T-cell (primary cell): Measurements from ENCODE around the gene OVCH2. TPM values are rescaled to one million over a fixed set of nuclear protein-coding genes. Genes with fewer than 3 reads are reported as not detected.

Experiments
- ATAC-seq, 4 experiments: fragments of 200-7000 bp in 3 of 4; fragments of 150-1000 bp in 1 of 4; cut with Tn5 transposase; replicated peaks in 1 of 4; 1 replicate in 3 of 4; 2 replicates in 1 of 4; pipeline ENCODE4 v1.10.0; 2021; ENCODE audit warnings: moderate library complexity in 3 of 4, mild to moderate bottlenecking in 2 of 4, moderate number of reproducible peaks in 1 of 4
- CTCF ChIA-PET, 2 donors: fragments of 300-600 bp; sonication (Branson Sonifier 250); formaldehyde crosslinking; loops; one replicate each; lab custom pipeline; 2022; ENCODE audit warnings: antibody characterized with exemption in 2 of 2; lab: Charles Lee
- POLR2A ChIA-PET, 2 donors: fragments of 300-600 bp; sonication (Branson Sonifier 250); formaldehyde crosslinking; loops; one replicate each; lab custom pipeline; 2022; ENCODE audit warnings: antibody characterized with exemption in 2 of 2; lab: Charles Lee
- DNase-seq, 35 experiments: peaks; one replicate each; pipeline versions ENCODE4 v3.0.0 to v3.0.0-alpha.2; 2013 to 2023
- H3K27ac ChIP-seq: one replicate; pipeline ENCODE4 v1.5.1; 2013; ENCODE audit warnings: low read length
- H3K27me3 ChIP-seq, 2 experiments: replicated peaks in 1 of 2; 1 replicate in 1 of 2; 2 replicates in 1 of 2; pipeline versions ENCODE4 v1.6.1 to v1.7.0; 2013; ENCODE audit warnings: low read length in 1 of 2, mixed read lengths in 1 of 2; ENCODE audit not compliant: control insufficient read depth in 2 of 2, insufficient read depth in 2 of 2; ENCODE audit errors: extremely low read depth in 1 of 2
- H3K36me3 ChIP-seq, 2 donors: 1 replicate in 1 of 2; 2 replicates in 1 of 2; pipeline versions ENCODE4 v1.6.1 to v1.7.0; 2013; ENCODE audit warnings: low read length in 1 of 2; ENCODE audit not compliant: control insufficient read depth in 2 of 2, insufficient read depth in 1 of 2; ENCODE audit errors: extremely low read depth in 1 of 2
- H3K4me1 ChIP-seq, 2 experiments: 1 replicate in 1 of 2; 2 replicates in 1 of 2; pipeline versions ENCODE4 v1.6.1 to v1.7.0; 2013; ENCODE audit warnings: low read length in 2 of 2, mixed read lengths in 1 of 2; ENCODE audit not compliant: insufficient read depth in 2 of 2, control insufficient read depth in 1 of 2; ENCODE audit errors: extremely low read depth in 1 of 2
- H3K4me3 ChIP-seq, 2 donors: 1 replicate in 1 of 2; 2 replicates in 1 of 2; pipeline versions ENCODE4 v1.5.1 to v1.7.0; 2013; ENCODE audit warnings: mild to moderate bottlenecking in 2 of 2, low read length in 1 of 2, moderate library complexity in 1 of 2; ENCODE audit not compliant: control insufficient read depth in 1 of 2; ENCODE audit errors: extremely low read depth in 1 of 2
- H3K9me3 ChIP-seq: 2 replicates; pipeline ENCODE4 v1.7.0; 2013
- H3K27ac Mint-ChIP-seq, 2 donors: one replicate each; pipeline ENCODE4 v1.8.0; 2020 to 2021; ENCODE audit warnings: mild to moderate bottlenecking in 2 of 2, mixed read lengths in 2 of 2
- H3K27me3 Mint-ChIP-seq, 2 donors: one replicate each; pipeline ENCODE4 v1.8.0; 2021 to 2022; ENCODE audit warnings: mixed read lengths in 2 of 2
- H3K36me3 Mint-ChIP-seq: one replicate; pipeline ENCODE4 v1.8.0; 2021; ENCODE audit warnings: mixed read lengths
- H3K4me1 Mint-ChIP-seq, 3 donors: one replicate each; pipeline ENCODE4 v1.8.0; 2020 to 2022; ENCODE audit warnings: mixed read lengths in 3 of 3, mild to moderate bottlenecking in 1 of 3
- H3K4me3 Mint-ChIP-seq, 3 donors: one replicate each; pipeline ENCODE4 v1.8.0; 2020 to 2022; ENCODE audit warnings: mild to moderate bottlenecking in 3 of 3, mixed read lengths in 3 of 3, moderate library complexity in 3 of 3
- H3K9me3 Mint-ChIP-seq, 3 donors: one replicate each; pipeline ENCODE4 v1.8.0; 2020 to 2022; ENCODE audit warnings: mixed read lengths in 3 of 3
- WGBS: methylation state at CpG from one replicate; pipeline ENCODE4 v1.1.5; 2013; ENCODE audit warnings: missing lambda C conversion rate; ENCODE audit not compliant: insufficient coverage; 5-methylcytosine and 5-hydroxymethylcytosine counted together
- total RNA-seq, 35 experiments: library from RNA in 6 of 35; stranded (reverse) in 6 of 35; fragments of 120-200 nt in 1 of 35; gene quantifications; one replicate each; pipeline versions ENCODE4 v1.2.1 to v1.2.4 and lab custom pipeline; 2013 to 2026

The OVCH2 gene
- total RNA-seq, 5 donors from 2014 or later (not counting 1 experiment from before 2014, with no cell fraction given), result not detected

DNA sequence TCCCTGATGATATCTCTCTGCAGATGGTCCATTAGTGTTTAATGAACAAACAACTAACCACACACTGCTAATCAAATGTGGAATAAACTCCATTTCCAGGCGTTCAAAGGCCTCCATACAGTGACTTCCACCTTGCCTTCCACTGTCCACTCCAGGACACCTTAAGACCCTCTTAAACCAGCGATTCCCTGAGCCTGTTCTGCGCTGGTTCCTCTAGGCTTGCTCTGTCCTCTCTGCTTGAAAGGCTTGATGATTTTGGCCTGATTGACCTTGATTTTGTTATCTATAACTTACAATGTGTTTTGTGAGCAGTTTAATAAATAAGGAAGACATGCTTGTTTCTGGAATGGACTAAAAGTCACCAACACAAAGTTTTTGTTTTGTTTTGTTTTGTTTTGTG is 12.0 kb downstream of the OVCH2 start:
- ATAC-seq (no peak), DNase-seq (no peak)
- H3K9me3 Mint-ChIP-seq, result no peaks in the 10 kb centered on the region
- Histone ChIP-seq H3K27me3 (peaks cover 7 to 9% of the 10 kb centered on the region in 2 experiments), H3K27ac (no peak overlapping the region), H3K9me3 (no peaks in the 10 kb centered on the region), H3K4me3 (no peak overlapping the region), H3K4me1 (peaks cover 0 to 3% of the 10 kb centered on the region in 2 experiments), H3K36me3 (no peaks in the 10 kb centered on the region)
- no peaks in the 10 kb centered on the region for H3K4me1 Mint-ChIP-seq
- no peak overlapping the region for H3K4me3 Mint-ChIP-seq
- H3K27ac Mint-ChIP-seq, result no peak overlapping the region
- ChIA-PET POLR2A (interaction anchor here in 1 of 2 donors (0.6 kb wide), 1 partner anchor 181 kb away, joined by 4 read pairs; no protein-coding TSS in a partner anchor), CTCF (interaction anchor here (0.5 to 1.6 kb wide), 9 partner anchors 12 to 882 kb away, joined by 3 to 6 read pairs (median 4); no protein-coding TSS in a partner anchor)
- WGBS, result 59% methylated on average over 2 of the region's 3 CpGs
- no peaks in the 10 kb centered on the region for H3K36me3 Mint-ChIP-seq
- H3K27me3 Mint-ChIP-seq, result peaks cover 32 to 42% of the 10 kb centered on the region in 2 donors

DNA sequence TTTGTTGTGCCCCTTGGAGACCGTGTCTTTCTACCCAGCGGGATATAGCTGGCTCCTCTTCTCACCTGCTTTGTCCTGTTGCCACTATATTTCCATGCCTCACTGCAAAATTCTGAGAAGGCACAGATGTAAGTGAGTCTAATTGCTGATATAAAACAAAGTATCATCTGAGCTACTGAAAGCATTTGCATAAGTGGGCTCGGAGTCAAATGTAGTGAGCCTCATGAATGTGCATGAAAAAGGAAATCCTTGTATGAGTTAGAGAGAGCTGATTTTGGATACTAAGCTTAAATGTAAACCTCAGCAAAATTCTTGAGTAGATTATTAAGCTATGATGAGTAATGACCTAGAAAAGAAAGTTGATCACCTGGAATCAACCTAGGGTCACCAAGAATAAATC is 13.9 kb downstream of the OVCH2 start:
- no peaks in the 10 kb centered on the region for H3K9me3 ChIP-seq
- Mint-ChIP-seq H3K36me3 (no peaks in the 10 kb centered on the region), H3K27me3 (peaks cover 32 to 48% of the 10 kb centered on the region in 2 donors), H3K27ac (no peak overlapping the region), H3K9me3 (no peaks in the 10 kb centered on the region), H3K4me1 (no peaks in the 10 kb centered on the region), H3K4me3 (no peak overlapping the region)
- ChIA-PET CTCF (interaction anchor here (0.6 to 1.3 kb wide), 6 partner anchors 16 to 997 kb away, joined by 3 to 8 read pairs (median 4); no protein-coding TSS in a partner anchor), POLR2A (no interaction called here)
- no peaks in the 10 kb centered on the region for H3K36me3 ChIP-seq
- peaks cover 0 to 3% of the 10 kb centered on the region in 2 experiments for H3K4me1 ChIP-seq
- peaks cover 7 to 12% of the 10 kb centered on the region in 2 experiments for H3K27me3 ChIP-seq
- DNase-seq (no peak), ATAC-seq (no peak)
- H3K4me3 ChIP-seq, result no peak overlapping the region
- no CpG with 5 or more reads among the region's 3 CpGs for WGBS
- no peak overlapping the region for H3K27ac ChIP-seq

- Mint-ChIP-seq H3K9me3 (no peaks in the 10 kb centered on the region), H3K27ac (no peak overlapping the region), H3K36me3 (no peaks in the 10 kb centered on the region), H3K4me3 (no peak overlapping the region), H3K27me3 (peaks cover 32 to 50% of the 10 kb centered on the region in 2 donors), H3K4me1 (no peaks in the 10 kb centered on the region)
- no peak overlapping the region for H3K4me3 ChIP-seq
- no peaks in the 10 kb centered on the region for H3K9me3 ChIP-seq
- ChIA-PET CTCF (interaction anchor here (0.6 to 1.3 kb wide), 6 partner anchors 15 to 996 kb away, joined by 3 to 8 read pairs (median 4); no protein-coding TSS in a partner anchor), POLR2A (no interaction called here)
- 69% methylated on average over 3 of the region's 6 CpGs for WGBS
- ATAC-seq (no peak), DNase-seq (no peak)
- H3K27ac ChIP-seq, result no peak overlapping the region
- H3K27me3 ChIP-seq, result peaks cover 7 to 12% of the 10 kb centered on the region in 2 experiments
- no peaks in the 10 kb centered on the region for H3K36me3 ChIP-seq
- peaks cover 0 to 3% of the 10 kb centered on the region in 2 experiments for H3K4me1 ChIP-seq
These were observed 14.4 kb downstream of the OVCH2 start for GRCh38 chr11:7691759-7692350.

DNA sequence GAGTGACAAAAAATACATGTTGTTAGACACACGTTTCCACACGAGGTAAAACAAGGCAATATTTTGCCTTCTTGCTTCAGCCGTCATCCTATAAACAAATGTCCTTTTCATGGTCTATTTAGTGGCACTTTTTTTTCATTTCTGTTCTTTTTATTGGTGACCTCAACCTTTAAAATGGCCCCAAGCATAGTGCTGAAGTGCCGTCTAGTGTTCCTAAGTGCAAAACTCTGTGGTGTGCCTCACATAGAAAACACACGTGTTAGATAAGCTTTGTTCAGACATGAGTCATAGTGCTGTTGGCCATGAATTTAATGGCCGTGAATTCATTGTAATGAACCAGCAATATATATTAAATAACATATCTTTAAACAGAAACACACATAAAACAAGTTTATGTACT is 15.6 kb downstream of the OVCH2 start:
- H3K4me3 Mint-ChIP-seq, result no peak overlapping the region
- H3K27ac Mint-ChIP-seq, result no peak overlapping the region
- Histone ChIP-seq H3K36me3 (no peaks in the 10 kb centered on the region), H3K4me1 (peaks cover 0 to 3% of the 10 kb centered on the region in 2 experiments), H3K27ac (no peak overlapping the region), H3K9me3 (no peaks in the 10 kb centered on the region), H3K27me3 (peaks cover 7 to 14% of the 10 kb centered on the region in 2 experiments), H3K4me3 (no peak overlapping the region)
- 42% methylated on average over 3 of the region's 6 CpGs for WGBS
- DNase-seq (no peak), ATAC-seq (no peak)
- H3K9me3 Mint-ChIP-seq, result no peaks in the 10 kb centered on the region
- CTCF ChIA-PET, result interaction anchor here in 1 of 2 donors (0.6 kb wide), 1 partner anchor 178 kb away, joined by 3 read pairs; no protein-coding TSS in a partner anchor
- H3K36me3 Mint-ChIP-seq, result no peaks in the 10 kb centered on the region
- peaks cover 33 to 51% of the 10 kb centered on the region in 2 donors for H3K27me3 Mint-ChIP-seq
- no peaks in the 10 kb centered on the region for H3K4me1 Mint-ChIP-seq
- POLR2A ChIA-PET, result interaction anchor here in 1 of 2 donors (0.6 kb wide), 1 partner anchor 942 kb away, joined by 3 read pairs; no protein-coding TSS in a partner anchor

DNA sequence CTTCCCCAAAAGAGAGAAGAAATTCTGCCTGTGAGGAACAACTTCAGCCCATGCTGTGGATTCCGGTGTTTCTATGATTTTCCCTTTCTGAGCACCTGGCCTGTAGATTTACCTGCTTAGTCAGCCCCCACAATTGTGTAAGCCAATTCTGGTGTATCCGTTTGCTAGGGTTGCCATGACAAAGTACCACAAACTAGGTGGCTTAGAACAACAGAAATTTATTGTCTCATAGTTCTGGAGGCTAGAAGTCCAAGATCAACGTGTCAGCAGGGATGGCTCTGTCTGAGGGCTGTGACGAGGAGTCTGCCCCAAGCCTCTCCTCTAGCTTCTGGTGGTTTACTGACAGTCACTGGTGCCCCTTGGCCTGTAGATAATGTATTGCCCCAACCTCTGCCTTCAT is 17.0 kb downstream of the OVCH2 start:
- no peaks in the 10 kb centered on the region for H3K9me3 ChIP-seq
- ChIA-PET CTCF (interaction anchor here (0.7 to 1.4 kb wide), 2 partner anchors 12 to 591 kb away, joined by 3 read pairs; no protein-coding TSS in a partner anchor), POLR2A (no interaction called here)
- 79% methylated on average over 2 of the region's 4 CpGs for WGBS
- H3K36me3 Mint-ChIP-seq, result no peaks in the 10 kb centered on the region
- no peaks in the 10 kb centered on the region for H3K9me3 Mint-ChIP-seq
- peaks cover 7 to 13% of the 10 kb centered on the region in 2 experiments for H3K27me3 ChIP-seq
- no peak overlapping the region for H3K27ac Mint-ChIP-seq
- no peak for ATAC-seq
- H3K27ac ChIP-seq, result no peak overlapping the region
- H3K27me3 Mint-ChIP-seq, result peaks cover 34 to 50% of the 10 kb centered on the region in 2 donors
- H3K4me1 ChIP-seq, result no peaks in the 10 kb centered on the region
- DNase-seq, result no peak
- H3K4me3 ChIP-seq, result no peak overlapping the region
- H3K36me3 ChIP-seq, result no peaks in the 10 kb centered on the region
- no peaks in the 10 kb centered on the region for H3K4me1 Mint-ChIP-seq
- H3K4me3 Mint-ChIP-seq, result no peak overlapping the region

DNA sequence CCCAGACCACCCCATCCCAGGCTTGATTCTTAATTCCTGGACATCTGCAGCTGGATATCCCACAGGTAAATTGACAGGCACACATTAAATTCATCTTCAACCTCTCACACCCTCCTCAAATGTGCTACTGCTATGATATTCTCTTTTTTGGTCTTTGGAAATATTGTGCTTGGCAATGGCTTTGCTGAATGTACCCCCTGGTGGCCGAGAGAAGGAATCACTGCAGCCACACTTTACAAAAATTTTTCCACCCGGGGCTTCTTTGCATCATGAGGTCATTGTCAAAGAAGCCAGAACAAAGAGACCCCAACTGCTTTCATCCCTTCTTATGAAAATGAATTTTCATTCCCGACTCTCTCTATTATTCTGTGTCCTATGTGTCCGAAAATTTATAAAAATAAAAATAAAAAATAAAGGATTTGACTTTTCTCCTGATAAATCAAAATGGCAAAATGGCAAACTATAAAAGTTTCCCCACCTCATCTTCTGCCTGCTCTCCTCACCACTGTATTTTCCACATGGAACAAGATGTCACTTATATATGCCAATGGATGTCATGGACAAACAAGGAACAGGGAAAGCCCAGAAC is 17.9 kb downstream of the OVCH2 start:
- DNase-seq, result peak in 1 of 35 experiments; percentile 44
- Histone ChIP-seq H3K27me3 (peaks cover 7 to 12% of the 10 kb centered on the region in 2 experiments), H3K4me3 (no peak overlapping the region), H3K9me3 (no peaks in the 10 kb centered on the region), H3K27ac (no peak overlapping the region), H3K36me3 (no peaks in the 10 kb centered on the region), H3K4me1 (no peaks in the 10 kb centered on the region)
- Mint-ChIP-seq H3K4me1 (no peaks in the 10 kb centered on the region), H3K27ac (no peak overlapping the region), H3K4me3 (no peak overlapping the region), H3K9me3 (no peaks in the 10 kb centered on the region), H3K36me3 (no peaks in the 10 kb centered on the region), H3K27me3 (peaks cover 25 to 41% of the 10 kb centered on the region in 2 donors)
- ChIA-PET POLR2A (no interaction called here), CTCF (interaction anchor here in 1 of 2 donors (0.6 to 1.4 kb wide), 2 partner anchors 13 to 588 kb away, joined by 3 read pairs; no protein-coding TSS in a partner anchor)
- WGBS, result no CpG with 5 or more reads among the region's 4 CpGs
- peak in 1 of 4 experiments; percentile 52 for ATAC-seq
